IMR-90 (cell line): ENCODE data around the gene ADGRV1. TPM values are rescaled to one million over a fixed set of nuclear protein-coding genes. Genes with fewer than 3 reads are reported as not detected.

Source experiments
- ATAC-seq: fragments of 200-7000 bp; cut with Tn5 transposase; 2 replicates; pipeline ENCODE4 v1.9.1; 2020; ENCODE audit warnings: low read depth, mild to moderate bottlenecking, moderate library complexity
- BruUV-seq: library from RNA; stranded (reverse); fragments of 400-500 nt; replicated peaks from 2 replicates; lab custom pipeline; 2021; lab: Mats Ljungman, UMichigan
- CTCF ChIA-PET: fragments of 300-600 bp; formaldehyde crosslinking; extraction: SDS; loops from one replicate; lab custom pipeline; 2021; ENCODE audit warnings: antibody characterized with exemption; lab: Yijun Ruan, JAX
- POLR2A ChIA-PET: fragments of 300-600 bp; sonication (Branson Sonifier 250); formaldehyde crosslinking; loops from one replicate; lab custom pipeline; 2022; ENCODE audit warnings: antibody characterized with exemption; ENCODE audit not compliant: unreplicated experiment; lab: Charles Lee
- DNase-seq: peaks from one replicate; pipeline ENCODE4 v3.0.0; 2013
- H2AFZ ChIP-seq: replicated peaks from 2 replicates; pipeline ENCODE3; 2013; ENCODE audit warnings: low read length, mild to moderate bottlenecking; ENCODE audit not compliant: poor library complexity
- H2AK5ac ChIP-seq: 2 replicates; pipeline ENCODE4 v1.6.1; 2013; ENCODE audit warnings: low read depth, low read length, inconsistent platforms
- H2AK9ac ChIP-seq: replicated peaks from 2 replicates; pipeline ENCODE3; 2013; ENCODE audit warnings: mild to moderate bottlenecking, low read depth, low read length, moderate library complexity; ENCODE audit not compliant: poor library complexity
- H2BK120ac ChIP-seq: 2 replicates; pipeline ENCODE4 v1.6.1; 2013; ENCODE audit warnings: low read depth, low read length, inconsistent platforms
- H2BK15ac ChIP-seq: 3 replicates; pipeline ENCODE4 v1.6.1; 2013; ENCODE audit warnings: low read depth, low read length, inconsistent platforms
- H2BK20ac ChIP-seq: 2 replicates; pipeline ENCODE4 v1.6.1; 2013; ENCODE audit warnings: low read depth, mild to moderate bottlenecking, inconsistent platforms, low read length, moderate library complexity
- H2BK5ac ChIP-seq: 2 replicates; pipeline ENCODE4 v1.6.1; 2013; ENCODE audit warnings: mild to moderate bottlenecking, low read depth, low read length, inconsistent platforms; ENCODE audit not compliant: poor library complexity, severe bottlenecking
- H3K14ac ChIP-seq: replicated peaks from 2 replicates; pipeline ENCODE4 v1.6.1; 2013; ENCODE audit warnings: low read depth, low read length, inconsistent platforms
- H3K18ac ChIP-seq: 2 replicates; pipeline ENCODE4 v1.6.1; 2013; ENCODE audit warnings: low read depth, low read length, control low read depth
- H3K23ac ChIP-seq: 2 replicates; pipeline ENCODE4 v1.6.1; 2013; ENCODE audit warnings: low read depth, low read length, inconsistent platforms
- H3K27ac ChIP-seq: 2 replicates; pipeline ENCODE4 v1.5.1; 2013; ENCODE audit warnings: mild to moderate bottlenecking, control low read depth, low read length; ENCODE audit not compliant: insufficient read depth
- H3K27me3 ChIP-seq: 2 replicates; pipeline ENCODE4 v1.6.1; 2013; ENCODE audit warnings: low read length; ENCODE audit not compliant: control insufficient read depth, insufficient read depth
- H3K36me3 ChIP-seq: 2 replicates; pipeline ENCODE4 v1.6.1; 2013; ENCODE audit warnings: low read length, mixed read lengths; ENCODE audit not compliant: control insufficient read depth, insufficient read depth
- H3K4ac ChIP-seq: 2 replicates; pipeline ENCODE4 v1.6.1; 2013; ENCODE audit warnings: low read depth, low read length, inconsistent platforms
- H3K4me1 ChIP-seq: 2 replicates; pipeline ENCODE4 v1.6.1; 2013; ENCODE audit warnings: low read length, mixed read lengths; ENCODE audit not compliant: control insufficient read depth, insufficient read depth
- H3K4me2 ChIP-seq: 2 replicates; pipeline ENCODE4 v1.6.1; 2013; ENCODE audit warnings: low read depth, mild to moderate bottlenecking, control low read depth, low read length, moderate library complexity
- H3K4me3 ChIP-seq: 2 replicates; pipeline ENCODE4 v1.5.1; 2013; ENCODE audit warnings: low read depth, mild to moderate bottlenecking, control low read depth, low read length, moderate library complexity; ENCODE audit not compliant: insufficient read depth
- H3K56ac ChIP-seq: 2 replicates; pipeline ENCODE4 v1.6.1; 2013; ENCODE audit warnings: low read length, inconsistent platforms; ENCODE audit not compliant: insufficient read depth; ENCODE audit errors: extremely low read depth
- H3K79me1 ChIP-seq, 2 experiments: 2 replicates each; pipeline ENCODE4 v1.6.1; 2013; ENCODE audit warnings: low read length in 2 of 2, inconsistent platforms in 1 of 2, low read depth in 1 of 2
- H3K9ac ChIP-seq: 2 replicates; pipeline ENCODE4 v1.6.1; 2013; ENCODE audit warnings: low read depth, low read length, control low read depth
- H3K9me1 ChIP-seq: 2 replicates; pipeline ENCODE4 v1.6.1; 2013; ENCODE audit warnings: low read length, inconsistent platforms; ENCODE audit not compliant: insufficient read depth
- H3K9me3 ChIP-seq: 2 replicates; pipeline ENCODE4 v1.6.1; 2013; ENCODE audit warnings: low read length; ENCODE audit not compliant: control insufficient read depth, insufficient read depth
- H4K20me1 ChIP-seq: 2 replicates; pipeline ENCODE4 v1.6.1; 2013; ENCODE audit warnings: low read length, inconsistent platforms; ENCODE audit not compliant: insufficient read depth
- H4K5ac ChIP-seq: 2 replicates; pipeline ENCODE4 v1.6.1; 2013; ENCODE audit warnings: mild to moderate bottlenecking, low read depth, low read length, control low read depth
- H4K8ac ChIP-seq, 2 experiments: 2 replicates each; pipeline ENCODE4 v1.6.1; 2013; ENCODE audit warnings: low read depth in 2 of 2, low read length in 2 of 2, control low read depth in 1 of 2, inconsistent platforms in 1 of 2
- H4K91ac ChIP-seq: 2 replicates; pipeline ENCODE4 v1.6.1; 2013; ENCODE audit warnings: low read depth, low read length, inconsistent platforms; ENCODE audit not compliant: insufficient read depth
- BHLHE40 ChIP-seq: fragments of 150-350 bp; IDR thresholded peaks from 2 replicates; pipeline ENCODE4 v1.6.1; 2016; ENCODE audit warnings: mild to moderate bottlenecking, low read depth, low read length
- CEBPB ChIP-seq: IDR thresholded peaks from 2 replicates; pipeline ENCODE4 v1.6.1; 2012; ENCODE audit warnings: low read depth, low read length, improper control_type of control experiment
- CHD1 ChIP-seq: IDR thresholded peaks from 2 replicates; pipeline ENCODE4 v1.6.1; 2012; ENCODE audit warnings: low read depth, low read length, improper control_type of control experiment
- CTCF ChIP-seq: conservative IDR thresholded peaks from 2 replicates; pipeline ENCODE4 v1.5.1; 2012; ENCODE audit warnings: mild to moderate bottlenecking, low read depth, low read length, improper control_type of control experiment
- FOS ChIP-seq: fragments of 150-350 bp; IDR thresholded peaks from 2 replicates; pipeline ENCODE4 v1.6.1; 2016; ENCODE audit warnings: low read depth, low read length
- MAFK ChIP-seq: IDR thresholded peaks from 2 replicates; pipeline ENCODE4 v1.6.1; 2012; ENCODE audit warnings: low read depth, low read length, improper control_type of control experiment
- MAZ ChIP-seq: IDR thresholded peaks from 2 replicates; pipeline ENCODE4 v1.6.1; 2012; ENCODE audit warnings: low read depth, mild to moderate bottlenecking, low read length, improper control_type of control experiment, moderate library complexity, borderline replicate concordance
- MXI1 ChIP-seq: IDR thresholded peaks from 2 replicates; pipeline ENCODE4 v1.6.1; 2012; ENCODE audit warnings: low read depth, mild to moderate bottlenecking, low read length, moderate library complexity, borderline replicate concordance
- NFE2L2 ChIP-seq: fragments of 150-350 bp; IDR thresholded peaks from 2 replicates; pipeline ENCODE4 v1.6.1; 2016; ENCODE audit warnings: low read depth, mild to moderate bottlenecking, low read length
- POLR2A ChIP-seq: IDR thresholded peaks from 2 replicates; pipeline ENCODE4 v1.6.1; 2012; ENCODE audit warnings: mild to moderate bottlenecking, low read depth, low read length
- RAD21 ChIP-seq: IDR thresholded peaks from 2 replicates; pipeline ENCODE4 v1.6.1; 2012; ENCODE audit warnings: low read length, improper control_type of control experiment
- RCOR1 ChIP-seq: IDR thresholded peaks from 2 replicates; pipeline ENCODE4 v1.6.1; 2012; ENCODE audit warnings: mild to moderate bottlenecking, low read length, improper control_type of control experiment; ENCODE audit not compliant: insufficient replicate concordance
- RFX5 ChIP-seq: IDR thresholded peaks from 2 replicates; pipeline ENCODE4 v1.8.0; 2012; ENCODE audit warnings: low read depth, mild to moderate bottlenecking, low read length, moderate library complexity
- SMC3 ChIP-seq: fragments of 150-350 bp; IDR thresholded peaks from 2 replicates; pipeline ENCODE4 v1.6.1; 2016; ENCODE audit warnings: low read depth, mild to moderate bottlenecking, antibody characterized with exemption, low read length, moderate library complexity
- USF2 ChIP-seq: fragments of 150-350 bp; IDR thresholded peaks from 2 replicates; pipeline ENCODE4 v1.6.1; 2017; ENCODE audit warnings: mild to moderate bottlenecking, antibody characterized with exemption, low read length, low read depth
- WGBS, 2 experiments: methylation state at CpG; one replicate each; pipeline versions ENCODE4 v1.1.5 to v1.1.7; 2013; ENCODE audit warnings: missing lambda C conversion rate in 2 of 2; ENCODE audit not compliant: insufficient read length in 1 of 2; ENCODE audit errors: extremely low coverage in 2 of 2; 5-methylcytosine and 5-hydroxymethylcytosine counted together
- dilution Hi-C: fragments of 300-500 bp; cut with HindIII; formaldehyde crosslinking; loops from one replicate; pipeline ENCODE4 v1.14.3; 2018; ENCODE audit warnings: low sequenced_read_pairs; ENCODE audit not compliant: unreplicated experiment
- in situ Hi-C: fragments of 300-500 bp; cut with MboI; formaldehyde crosslinking; loops from 3 replicates; pipeline ENCODE4 v1.14.3; 2019; ENCODE audit warnings: low sequenced_read_pairs, inconsistent platforms, mixed read lengths
- intact Hi-C: fragments of 100-400 bp; cut with micrococcal nuclease; formaldehyde crosslinking; loops from 2 replicates; pipeline ENCODE4 v1.10.0; 2022
- polyA plus RNA-seq, 3 experiments: library from polyadenylated mRNA; depleted of rRNA; stranded (reverse); fragments of >200 nt; gene quantifications; 2 replicates each; pipeline ENCODE4 v1.2.3, GENCODE V29; 2012; ENCODE audit warnings: low replicate concordance in 1 of 3
- total RNA-seq: library from RNA; depleted of rRNA; stranded (reverse); fragments of >200 nt; gene quantifications from 2 replicates; pipeline ENCODE4 v1.2.3, GENCODE V29; 2012
- TF ChIP-seq, protein P1 (sequence below): fragments of 150-350 bp; IDR thresholded peaks from 2 replicates; pipeline ENCODE4 v1.6.1; 2016; ENCODE audit warnings: low read depth, mild to moderate bottlenecking, low read length, moderate library complexity, borderline replicate concordance

The ADGRV1 gene
- total and polyA plus RNA-seq, 2 of the 4 experiments (the other 2 are of a cell fraction) = under 0.01 TPM; not detected in 1

GRCh38 chr5:90570034-90570433 lies 11.4 kb downstream of the ADGRV1 start:
- no peak overlapping the region for H2BK120ac ChIP-seq
- ATAC-seq (no peak), DNase-seq (no peak)
- H2BK20ac ChIP-seq = no peak overlapping the region
- no peaks in the 10 kb centered on the region for H3K4me1 ChIP-seq
- H4K20me1 ChIP-seq = no peaks in the 10 kb centered on the region
- no peak overlapping the region for H3K56ac ChIP-seq
- no peak overlapping the region for H2AFZ ChIP-seq
- no peak for TF ChIP-seq CHD1
- no peak for TF ChIP-seq RFX5
- no peak for TF ChIP-seq FOS
- no peak for TF ChIP-seq RCOR1
- TF ChIP-seq MAZ = no peak
- no peak for TF ChIP-seq BHLHE40
- TF ChIP-seq SMC3 = no peak
- TF ChIP-seq CEBPB = no peak
- TF ChIP-seq MXI1 = no peak
- no peak for TF ChIP-seq RAD21
- no peak for TF ChIP-seq POLR2A
- TF ChIP-seq CTCF = no peak
- no peak for TF ChIP-seq MAFK
- TF ChIP-seq, protein P1, sequence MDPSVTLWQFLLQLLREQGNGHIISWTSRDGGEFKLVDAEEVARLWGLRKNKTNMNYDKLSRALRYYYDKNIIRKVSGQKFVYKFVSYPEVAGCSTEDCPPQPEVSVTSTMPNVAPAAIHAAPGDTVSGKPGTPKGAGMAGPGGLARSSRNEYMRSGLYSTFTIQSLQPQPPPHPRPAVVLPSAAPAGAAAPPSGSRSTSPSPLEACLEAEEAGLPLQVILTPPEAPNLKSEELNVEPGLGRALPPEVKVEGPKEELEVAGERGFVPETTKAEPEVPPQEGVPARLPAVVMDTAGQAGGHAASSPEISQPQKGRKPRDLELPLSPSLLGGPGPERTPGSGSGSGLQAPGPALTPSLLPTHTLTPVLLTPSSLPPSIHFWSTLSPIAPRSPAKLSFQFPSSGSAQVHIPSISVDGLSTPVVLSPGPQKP = no peak
- TF ChIP-seq NFE2L2 = no peak
- no peak for TF ChIP-seq USF2
- H3K14ac ChIP-seq = no peak overlapping the region
- WGBS, 2 experiments = no CpG with 5 or more reads among the region's 2 CpGs
- H3K18ac ChIP-seq = no peak overlapping the region
- H2BK5ac ChIP-seq = no peak overlapping the region
- no TSS peak for BruUV-seq
- dilution Hi-C loops (no loop called here), in situ Hi-C loops (no loop called here), intact Hi-C loops (no loop called here)
- H4K8ac ChIP-seq = no peak overlapping the region
- H2BK15ac ChIP-seq = no peak overlapping the region
- H3K4me3 ChIP-seq = no peak overlapping the region
- no peak overlapping the region for H3K4me2 ChIP-seq
- no peaks in the 10 kb centered on the region for H3K9me3 ChIP-seq
- H2AK5ac ChIP-seq = no peak overlapping the region
- H3K27ac ChIP-seq = no peak overlapping the region
- H3K9ac ChIP-seq = no peak overlapping the region
- no peaks in the 10 kb centered on the region for H3K9me1 ChIP-seq
- H4K5ac ChIP-seq = no peak overlapping the region
- H3K4ac ChIP-seq = no peak overlapping the region
- H3K79me1 ChIP-seq = no peaks in the 10 kb centered on the region
- ChIA-PET CTCF (no interaction called here), POLR2A (no interaction called here)
- no peaks in the 10 kb centered on the region for H3K36me3 ChIP-seq
- no peak overlapping the region for H4K91ac ChIP-seq
- no peak overlapping the region for H2AK9ac ChIP-seq
- H3K27me3 ChIP-seq = no peaks in the 10 kb centered on the region
- no peak overlapping the region for H3K23ac ChIP-seq
